Omental fat pad (tissue), 4 donors: ENCODE results near the gene FAM187B. TPM values are rescaled to one million over a fixed set of nuclear protein-coding genes. Genes with fewer than 3 reads are reported as not detected.

Experiments used
- ATAC-seq: fragments of 150-250 bp; one replicate; pipeline ENCODE4 v1.9.1; 2016; ENCODE audit warnings: mild to moderate bottlenecking, moderate library complexity; ENCODE audit not compliant: low FRiP score
- DNase-seq: peaks from one replicate; pipeline ENCODE4 v3.0.0-alpha.2; 2019; ENCODE audit warnings: low spot score
- CTCF ChIP-seq, 3 donors: fragments of 450-650 bp; IDR thresholded peaks; one replicate each; pipeline ENCODE4 v1.5.1; 2016 to 2017; ENCODE audit warnings: antibody characterized with exemption in 3 of 3, mild to moderate bottlenecking in 3 of 3, moderate library complexity in 2 of 3
- total RNA-seq, 4 donors: library from RNA; depleted of rRNA; stranded (reverse); fragments of >200 nt; gene quantifications; one replicate each; pipeline ENCODE4 v1.1.0, GENCODE V29; 2016

Gene FAM187B
- total RNA-seq, 4 donors from 2014 or later: not detected

DNA sequence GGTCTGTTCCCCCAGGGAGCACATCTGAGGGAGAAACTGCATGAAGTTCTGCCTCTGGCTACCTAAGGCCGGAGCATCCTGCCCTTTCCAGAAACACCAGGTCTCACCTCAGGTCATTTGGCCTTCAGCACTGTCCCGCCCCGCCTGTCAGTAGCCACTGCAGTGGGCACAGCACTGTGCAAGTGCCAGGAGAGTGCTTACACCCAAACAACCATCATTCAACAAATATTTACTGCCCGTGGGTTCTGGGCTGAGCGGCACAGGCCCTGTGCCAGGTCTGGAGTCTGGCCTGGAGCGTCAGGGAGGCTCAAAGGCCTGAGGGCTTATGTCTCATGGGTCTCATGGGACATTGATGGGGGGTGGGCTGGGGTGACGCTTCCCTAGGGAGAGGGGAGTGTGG, 43.0 kb upstream of the FAM187B start:
- TF ChIP-seq CTCF (IDR thresholded peaks at IDR 0.05): no peak
- DNase-seq (no peak), ATAC-seq (no peak)

- no peak for TF ChIP-seq CTCF (IDR thresholded peaks at IDR 0.05)
- DNase-seq (no peak), ATAC-seq (no peak)
Measured at GRCh38 chr19:35270381-35270811, 41.9 kb upstream of the FAM187B start.

DNA sequence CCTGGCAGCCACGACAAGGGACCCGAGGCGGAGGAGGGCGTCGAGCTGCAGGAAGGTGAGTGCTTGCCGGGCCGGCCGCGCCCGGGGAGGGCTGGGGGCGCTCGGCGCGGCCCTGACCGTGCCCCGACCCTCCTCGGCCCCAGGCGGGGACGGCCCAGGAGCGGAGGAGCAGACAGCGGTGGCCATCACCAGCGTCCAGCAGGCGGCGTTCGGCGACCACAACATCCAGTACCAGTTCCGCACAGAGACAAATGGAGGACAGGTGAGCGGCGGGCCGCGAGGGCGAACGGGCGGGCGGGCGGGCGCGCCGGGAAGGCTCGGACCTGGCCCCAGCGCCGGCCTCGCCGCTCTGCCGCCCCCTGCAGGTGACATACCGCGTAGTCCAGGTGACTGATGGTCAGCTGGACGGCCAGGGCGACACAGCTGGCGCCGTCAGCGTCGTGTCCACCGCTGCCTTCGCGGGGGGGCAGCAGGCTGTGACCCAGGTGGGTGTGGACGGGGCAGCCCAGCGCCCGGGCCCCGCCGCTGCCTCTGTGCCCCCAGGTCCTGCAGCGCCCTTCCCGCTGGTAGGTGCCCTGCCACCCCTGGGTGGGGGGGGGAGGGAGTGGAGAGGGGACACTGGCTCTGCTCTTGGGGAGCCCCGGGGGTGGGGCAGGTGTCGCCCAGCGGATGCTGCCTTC, 41.0 kb upstream of the FAM187B start:
- peak; percentile 62 for ATAC-seq
- peak in 1 of 3 donors; percentile 29 for TF ChIP-seq CTCF (IDR thresholded peaks at IDR 0.05)

DNA sequence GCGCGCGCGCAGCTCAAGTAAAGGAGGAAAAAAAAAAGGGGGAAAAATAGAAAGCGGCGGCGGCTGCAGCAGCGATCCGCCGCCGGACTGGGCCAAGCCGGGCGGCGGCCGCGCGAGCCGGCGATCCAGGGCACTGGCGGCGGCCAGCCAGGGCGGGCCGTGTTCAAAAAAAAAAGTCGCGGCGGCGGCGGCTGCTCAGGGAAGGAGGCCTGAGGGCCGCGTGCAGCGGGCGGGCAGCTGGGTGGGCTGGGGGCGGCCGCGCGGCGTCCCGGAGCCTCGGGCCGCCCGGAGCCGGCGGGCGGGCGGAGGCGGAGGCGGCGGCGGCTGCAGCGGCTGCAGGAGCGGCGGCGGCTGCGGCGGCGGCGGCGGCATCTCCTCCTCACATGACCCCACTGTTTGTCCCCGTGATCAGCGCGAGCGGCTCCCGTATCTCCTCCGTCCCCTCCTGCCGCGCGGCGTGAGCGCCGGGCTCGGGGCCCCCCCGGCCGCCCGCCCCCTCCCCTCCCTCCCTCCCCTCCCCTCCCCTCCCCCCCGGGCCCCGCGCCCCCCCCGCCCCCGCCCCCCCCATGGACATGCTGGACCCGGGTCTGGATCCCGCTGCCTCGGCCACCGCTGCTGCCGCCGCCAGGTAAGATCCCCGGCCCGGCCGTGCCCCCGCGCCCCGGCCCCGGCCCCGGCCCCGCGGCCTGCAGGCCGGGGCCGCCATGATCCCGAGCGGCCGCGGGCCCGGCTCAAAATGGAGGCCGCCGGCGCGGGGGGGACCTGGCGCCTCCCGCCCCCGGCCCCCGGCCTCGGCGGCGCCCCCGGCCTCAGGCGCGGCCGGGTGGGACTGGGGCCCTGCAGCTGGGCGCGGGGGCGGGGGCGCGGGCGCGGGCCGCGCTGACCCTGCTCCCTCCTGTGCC, 40.2 kb upstream of the FAM187B start, which contains the start of gene USF2:
USF2 (plus strand) TSS at position 427 of the 902 bp plus-strand sequence; CDS start at position 567, 140 bp downstream.
- DNase-seq (no peak), ATAC-seq (no peak)
- TF ChIP-seq CTCF (IDR thresholded peaks at IDR 0.05): no peak

More for the DNA sequence above, 41.0 kb upstream of the FAM187B start:
- DNase-seq: peak; percentile 54

GRCh38 chr19:35267818-35268535, 39.4 kb upstream of the FAM187B start:
- TF ChIP-seq CTCF (IDR thresholded peaks at IDR 0.05): no peak
- DNase-seq (no peak), ATAC-seq (peak; percentile 57)

DNA sequence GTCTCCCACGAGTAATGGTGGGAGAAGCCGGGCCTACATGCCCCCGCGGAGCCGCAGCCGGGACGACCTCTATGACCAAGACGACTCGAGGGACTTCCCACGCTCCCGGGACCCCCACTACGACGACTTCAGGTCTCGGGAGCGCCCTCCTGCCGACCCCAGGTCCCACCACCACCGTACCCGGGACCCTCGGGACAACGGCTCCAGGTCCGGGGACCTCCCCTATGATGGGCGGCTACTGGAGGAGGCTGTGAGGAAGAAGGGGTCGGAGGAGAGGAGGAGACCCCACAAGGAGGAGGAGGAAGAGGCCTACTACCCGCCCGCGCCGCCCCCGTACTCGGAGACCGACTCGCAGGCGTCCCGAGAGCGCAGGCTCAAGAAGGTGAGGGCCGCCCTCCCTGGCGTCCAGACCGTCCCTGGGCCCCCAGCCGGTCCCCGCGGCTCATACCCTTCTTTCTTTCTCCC, 38.8 kb upstream of the FAM187B start:
- ATAC-seq (no peak), DNase-seq (no peak)
- no peak for TF ChIP-seq CTCF (IDR thresholded peaks at IDR 0.05)
